ENCODE results near the gene GPR180. TPM values are rescaled to one million over a fixed set of nuclear protein-coding genes. Genes with fewer than 3 reads are reported as not detected.

The GPR180 gene
- total and polyA plus RNA-seq, 2 of the 13 experiments (the other 11 are each of a cell fraction or from before 2014, with no cell fraction given), result not detected

DNA sequence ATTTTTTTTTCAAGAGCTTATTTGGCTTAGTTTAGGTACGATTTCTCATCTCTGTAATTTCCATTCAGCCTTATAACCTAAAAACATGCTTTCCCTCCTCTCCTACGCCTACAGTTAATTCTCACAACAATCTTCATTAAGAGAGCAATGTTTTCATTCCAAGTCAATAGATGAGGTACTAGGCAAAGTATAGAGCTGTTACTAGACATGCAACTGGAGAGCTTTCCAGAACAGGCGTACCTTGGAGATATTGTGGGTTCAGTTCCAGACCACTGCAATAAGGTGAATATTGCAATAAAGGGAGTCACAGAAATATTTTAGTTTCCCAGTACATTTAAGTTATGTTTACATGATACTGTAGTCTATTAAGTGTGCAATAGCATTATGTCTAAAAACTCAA lies 40.5 kb upstream of the GPR180 start:
- intact Hi-C loops (cut with micrococcal nuclease; ENCODE audit: unreplicated experiment) (no loop called here), in situ Hi-C loops (cut with HindIII; ENCODE audit: extremely low pct_ligation_motif_present, low pct_unique_long_range_greater_than_20kb) (no loop called here)
- Histone ChIP-seq H4K20me1 (ENCODE audit: insufficient read depth, low read length) (no peaks in the 10 kb centered on the region), H3K9me3 (ENCODE audit: low read length) (no peaks in the 10 kb centered on the region), H3K9ac (ENCODE audit: insufficient read depth, low read depth, low read length) (no peak overlapping the region), H3K4me1 (ENCODE audit: insufficient read depth, low read length) (peaks cover 9% of the 10 kb centered on the region), H3K79me2 (ENCODE audit: insufficient read depth, low read length) (no peaks in the 10 kb centered on the region), H3K4me2 (ENCODE audit: low read depth, low read length) (no peak overlapping the region), H3K4me3 (replicated peaks in 1 of 3; ENCODE audit: insufficient read depth in 1 of 3, low read depth in 2 of 3, low read length in 3 of 3) (no peak overlapping the region), H2AFZ (ENCODE audit: low read length) (no peak overlapping the region), H3K36me3 (replicated peaks in 1 of 2; ENCODE audit: control insufficient read depth in 1 of 2, insufficient read depth in 2 of 2, low read length in 2 of 2) (no peaks in the 10 kb centered on the region), H3K27me3 (ENCODE audit: control insufficient read depth in 1 of 2, insufficient read depth in 2 of 2, low read length in 2 of 2) (no peaks in the 10 kb centered on the region), H3K27ac (ENCODE audit: extremely low read length, insufficient read depth, low read length) (no peak overlapping the region)
- no peak for TF ChIP-seq NCOR1 (IDR thresholded peaks at IDR 0.05; ENCODE audit: borderline replicate concordance, low read length)
- TF ChIP-seq, protein P1, sequence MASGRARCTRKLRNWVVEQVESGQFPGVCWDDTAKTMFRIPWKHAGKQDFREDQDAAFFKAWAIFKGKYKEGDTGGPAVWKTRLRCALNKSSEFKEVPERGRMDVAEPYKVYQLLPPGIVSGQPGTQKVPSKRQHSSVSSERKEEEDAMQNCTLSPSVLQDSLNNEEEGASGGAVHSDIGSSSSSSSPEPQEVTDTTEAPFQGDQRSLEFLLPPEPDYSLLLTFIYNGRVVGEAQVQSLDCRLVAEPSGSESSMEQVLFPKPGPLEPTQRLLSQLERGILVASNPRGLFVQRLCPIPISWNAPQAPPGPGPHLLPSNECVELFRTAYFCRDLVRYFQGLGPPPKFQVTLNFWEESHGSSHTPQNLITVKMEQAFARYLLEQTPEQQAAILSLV (CRISPR knock-in tag; IDR thresholded peaks at IDR 0.05; ENCODE audit: borderline replicate concordance), result no peak
- TF ChIP-seq POGZ (CRISPR knock-in tag; IDR thresholded peaks at IDR 0.05), result no peak
- ChIA-PET CTCF (ENCODE audit: low intra/inter-chr PET ratio, low total read pairs) (no interaction called here), POLR2A (no interaction called here)
- WGBS (ENCODE audit: low lambda C conversion rate), result 96% methylated on average over 3 of the region's 3 CpGs
- no TSS peak for BruUV-seq (replicated peaks)
- no peak for FAIRE-seq
- DNase-seq (ENCODE audit: low spot score), result no peak
- ATAC-seq, result no peak

DNA sequence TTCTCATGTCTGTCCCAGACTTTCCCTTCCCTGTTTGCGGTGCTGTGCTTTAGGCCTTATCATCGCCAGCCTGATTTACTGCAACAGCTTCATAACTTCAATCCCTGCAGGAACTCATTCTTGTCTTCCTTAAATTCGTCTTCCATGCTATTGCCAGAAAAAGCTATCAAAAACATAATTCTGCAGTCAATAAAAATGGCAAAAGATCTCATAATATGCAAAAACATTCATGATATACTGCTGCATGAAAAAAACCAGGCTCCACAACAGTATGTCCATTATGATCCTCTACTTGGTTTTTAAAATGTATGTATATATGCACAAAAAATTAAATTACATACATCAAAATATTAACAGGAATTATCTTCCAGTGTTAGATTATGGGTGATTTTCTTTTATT lies 34.1 kb upstream of the GPR180 start:
- POLR2A ChIA-PET, result interaction anchor here (0.7 kb wide), 1 partner anchor 83 kb away, joined by 3 read pairs; no protein-coding TSS in a partner anchor
- no peak for FAIRE-seq
- BruUV-seq (replicated peaks), result no TSS peak
- WGBS (ENCODE audit: low lambda C conversion rate), result 97% methylated on average over 3 of the region's 3 CpGs
- H3K4me1 ChIP-seq (ENCODE audit: insufficient read depth, low read length), result no peaks in the 10 kb centered on the region
- in situ Hi-C loops (cut with HindIII; ENCODE audit: extremely low pct_ligation_motif_present, low pct_unique_long_range_greater_than_20kb) (no loop called here), intact Hi-C loops (cut with micrococcal nuclease; ENCODE audit: unreplicated experiment) (no loop called here)
- no peak overlapping the region for H3K4me2 ChIP-seq (ENCODE audit: low read depth, low read length)
- H3K27ac ChIP-seq (ENCODE audit: extremely low read length, insufficient read depth, low read length), result no peak overlapping the region
- no peaks in the 10 kb centered on the region for H3K27me3 ChIP-seq (ENCODE audit: control insufficient read depth in 1 of 2, insufficient read depth in 2 of 2, low read length in 2 of 2)
- DNase-seq (ENCODE audit: low spot score), result no peak
- CTCF ChIA-PET (ENCODE audit: low intra/inter-chr PET ratio, low total read pairs), result no interaction called here
- H2AFZ ChIP-seq (ENCODE audit: low read length), result no peak overlapping the region
- ATAC-seq, result no peak
- H3K9me3 ChIP-seq (ENCODE audit: low read length), result no peaks in the 10 kb centered on the region
- H3K4me3 ChIP-seq (replicated peaks in 1 of 3; ENCODE audit: insufficient read depth in 1 of 3, low read depth in 2 of 3, low read length in 3 of 3), result no peak overlapping the region
- no peaks in the 10 kb centered on the region for H3K79me2 ChIP-seq (ENCODE audit: insufficient read depth, low read length)
- H3K36me3 ChIP-seq (replicated peaks in 1 of 2; ENCODE audit: control insufficient read depth in 1 of 2, insufficient read depth in 2 of 2, low read length in 2 of 2), result peaks cover 2 to 20% of the 10 kb centered on the region in 2 experiments; a peak in 3 of 5 replicates
- no peaks in the 10 kb centered on the region for H4K20me1 ChIP-seq (ENCODE audit: insufficient read depth, low read length)
- no peak overlapping the region for H3K9ac ChIP-seq (ENCODE audit: insufficient read depth, low read depth, low read length)
- TF ChIP-seq SALL1 (CRISPR knock-in tag; IDR thresholded peaks at IDR 0.05), result no peak
- no peak for TF ChIP-seq ZNF703 (CRISPR knock-in tag; IDR thresholded peaks at IDR 0.05; ENCODE audit: borderline replicate concordance)
- TF ChIP-seq, protein P2, sequence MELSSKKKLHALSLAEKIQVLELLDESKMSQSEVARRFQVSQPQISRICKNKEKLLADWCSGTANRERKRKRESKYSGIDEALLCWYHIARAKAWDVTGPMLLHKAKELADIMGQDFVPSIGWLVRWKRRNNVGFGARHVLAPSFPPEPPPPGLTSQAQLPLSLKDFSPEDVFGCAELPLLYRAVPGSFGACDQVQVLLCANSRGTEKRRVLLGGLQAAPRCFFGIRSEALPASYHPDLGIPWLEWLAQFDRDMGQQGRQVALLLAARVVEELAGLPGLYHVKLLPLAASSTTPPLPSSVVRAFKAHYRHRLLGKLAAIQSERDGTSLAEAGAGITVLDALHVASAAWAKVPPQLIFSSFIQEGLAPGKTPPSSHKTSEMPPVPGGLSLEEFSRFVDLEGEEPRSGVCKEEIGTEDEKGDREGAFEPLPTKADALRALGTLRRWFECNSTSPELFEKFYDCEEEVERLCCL (CRISPR knock-in tag; IDR thresholded peaks at IDR 0.05; ENCODE audit: borderline replicate concordance), result no peak
- no peak for TF ChIP-seq ZNF790 (CRISPR knock-in tag; IDR thresholded peaks at IDR 0.05; ENCODE audit: borderline replicate concordance)
- TF ChIP-seq, protein P3, sequence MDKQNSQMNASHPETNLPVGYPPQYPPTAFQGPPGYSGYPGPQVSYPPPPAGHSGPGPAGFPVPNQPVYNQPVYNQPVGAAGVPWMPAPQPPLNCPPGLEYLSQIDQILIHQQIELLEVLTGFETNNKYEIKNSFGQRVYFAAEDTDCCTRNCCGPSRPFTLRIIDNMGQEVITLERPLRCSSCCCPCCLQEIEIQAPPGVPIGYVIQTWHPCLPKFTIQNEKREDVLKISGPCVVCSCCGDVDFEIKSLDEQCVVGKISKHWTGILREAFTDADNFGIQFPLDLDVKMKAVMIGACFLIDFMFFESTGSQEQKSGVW (CRISPR knock-in tag; IDR thresholded peaks at IDR 0.05; ENCODE audit: borderline replicate concordance), result no peak
- TF ChIP-seq SMAD9 (CRISPR knock-in tag; IDR thresholded peaks at IDR 0.05), result no peak
- no peak for TF ChIP-seq NR2F1 (CRISPR knock-in tag; IDR thresholded peaks at IDR 0.05)
- TF ChIP-seq, protein P4, sequence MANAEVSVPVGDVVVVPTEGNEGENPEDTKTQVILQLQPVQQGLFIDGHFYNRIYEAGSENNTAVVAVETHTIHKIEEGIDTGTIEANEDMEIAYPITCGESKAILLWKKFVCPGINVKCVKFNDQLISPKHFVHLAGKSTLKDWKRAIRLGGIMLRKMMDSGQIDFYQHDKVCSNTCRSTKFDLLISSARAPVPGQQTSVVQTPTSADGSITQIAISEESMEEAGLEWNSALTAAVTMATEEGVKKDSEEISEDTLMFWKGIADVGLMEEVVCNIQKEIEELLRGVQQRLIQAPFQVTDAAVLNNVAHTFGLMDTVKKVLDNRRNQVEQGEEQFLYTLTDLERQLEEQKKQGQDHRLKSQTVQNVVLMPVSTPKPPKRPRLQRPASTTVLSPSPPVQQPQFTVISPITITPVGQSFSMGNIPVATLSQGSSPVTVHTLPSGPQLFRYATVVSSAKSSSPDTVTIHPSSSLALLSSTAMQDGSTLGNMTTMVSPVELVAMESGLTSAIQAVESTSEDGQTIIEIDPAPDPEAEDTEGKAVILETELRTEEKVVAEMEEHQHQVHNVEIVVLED (CRISPR knock-in tag; IDR thresholded peaks at IDR 0.05; ENCODE audit: borderline replicate concordance), result no peak
- no peak for TF ChIP-seq ZNF773 (CRISPR knock-in tag; IDR thresholded peaks at IDR 0.05; ENCODE audit: borderline replicate concordance)
